ENCODE measurements around the gene CPXM2. TPM values are rescaled to one million over a fixed set of nuclear protein-coding genes. Genes with fewer than 3 reads are reported as not detected.
A peak's percentile ranks its signal among the peaks of the same experiment; 100 is the strongest.
"Not testable (repeated sequence)": the region's sequence is repeated elsewhere in the genome, so short reads cannot be mapped to it uniquely, and the experiment has no call there.

CPXM2 gene
- total and polyA plus RNA-seq, 2 experiments from 2014 or later: 14.8 to 19.8 TPM

DNA sequence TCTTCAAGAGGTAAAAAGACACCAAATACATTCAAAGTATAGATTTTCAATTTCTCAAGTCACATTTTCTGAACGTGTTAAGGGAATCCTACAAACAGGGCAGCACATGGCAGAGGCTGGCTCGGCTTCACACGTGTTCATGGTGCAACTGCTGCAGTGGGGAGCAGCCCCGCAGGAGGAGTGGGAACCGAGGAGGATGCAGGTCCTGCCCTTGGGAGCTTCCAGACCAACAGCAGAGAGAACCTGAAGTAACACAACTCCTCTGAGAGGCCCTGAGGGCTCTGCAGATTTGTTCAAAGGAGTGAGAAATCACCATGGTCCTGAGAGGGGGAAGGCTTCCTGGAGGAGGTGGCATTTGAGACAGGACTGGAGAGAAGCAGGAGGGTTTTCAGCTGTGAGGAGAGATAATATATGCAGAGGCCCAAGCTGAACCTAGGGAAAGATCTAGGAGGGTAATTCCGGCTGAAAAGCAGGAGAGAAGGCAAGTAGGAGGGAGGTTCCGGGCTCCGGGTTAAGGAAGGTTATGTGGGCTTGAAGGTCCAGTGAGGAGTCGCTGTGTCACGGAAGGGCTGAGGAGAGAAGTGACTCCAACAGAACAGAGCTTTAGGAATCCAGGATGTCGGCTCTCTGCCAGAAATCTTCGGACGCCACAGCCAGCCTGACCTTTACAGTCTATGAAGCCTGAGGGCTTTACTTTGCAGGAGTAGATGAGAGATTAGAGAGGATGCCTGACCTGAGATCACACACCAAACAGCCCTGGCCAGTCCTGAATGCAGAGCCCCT is 148.0 kb downstream of the CPXM2 start:
- Histone ChIP-seq H3K79me2 (ENCODE audit: insufficient read depth) (no peaks in the 10 kb centered on the region), H3K9me2 (ENCODE audit: insufficient read depth) (no peaks in the 10 kb centered on the region), H4K20me1 (ENCODE audit: insufficient read depth) (no peaks in the 10 kb centered on the region), H3K4me1 (ENCODE audit: insufficient read depth) (no peaks in the 10 kb centered on the region), H2AFZ (no peak overlapping the region), H3K9me3 (ENCODE audit: low read depth) (no peaks in the 10 kb centered on the region), H3K36me3 (ENCODE audit: low read depth) (no peaks in the 10 kb centered on the region), H3K27ac (no peak overlapping the region), H3K9ac (no peak overlapping the region), H3F3A (ENCODE audit: insufficient read depth) (no peaks in the 10 kb centered on the region), H3K27me3 (replicated peaks; ENCODE audit: insufficient read depth) (no peaks in the 10 kb centered on the region), H3K4me3 (no peak overlapping the region), H3K4me2 (ENCODE audit: unreplicated experiment) (no peak overlapping the region)
- no peak for TF ChIP-seq EZH2 (IDR thresholded peaks at IDR 0.05; ENCODE audit: insufficient read depth, poor library complexity, severe bottlenecking)
- TF ChIP-seq EZH2phosphoT487 (IDR thresholded peaks at IDR 0.05; ENCODE audit: insufficient read depth, low read depth): no peak
- 54 to 60% methylated on average over 13 of the region's 13 CpGs for WGBS, 2 experiments (ENCODE audit: low coverage in 1 of 2, low lambda C conversion rate in 2 of 2, missing lambda C conversion rate in 2 of 2)
- peak; percentile 28 for DNase-seq
- in situ Hi-C loops (cut with MboI): no loop called here

DNA sequence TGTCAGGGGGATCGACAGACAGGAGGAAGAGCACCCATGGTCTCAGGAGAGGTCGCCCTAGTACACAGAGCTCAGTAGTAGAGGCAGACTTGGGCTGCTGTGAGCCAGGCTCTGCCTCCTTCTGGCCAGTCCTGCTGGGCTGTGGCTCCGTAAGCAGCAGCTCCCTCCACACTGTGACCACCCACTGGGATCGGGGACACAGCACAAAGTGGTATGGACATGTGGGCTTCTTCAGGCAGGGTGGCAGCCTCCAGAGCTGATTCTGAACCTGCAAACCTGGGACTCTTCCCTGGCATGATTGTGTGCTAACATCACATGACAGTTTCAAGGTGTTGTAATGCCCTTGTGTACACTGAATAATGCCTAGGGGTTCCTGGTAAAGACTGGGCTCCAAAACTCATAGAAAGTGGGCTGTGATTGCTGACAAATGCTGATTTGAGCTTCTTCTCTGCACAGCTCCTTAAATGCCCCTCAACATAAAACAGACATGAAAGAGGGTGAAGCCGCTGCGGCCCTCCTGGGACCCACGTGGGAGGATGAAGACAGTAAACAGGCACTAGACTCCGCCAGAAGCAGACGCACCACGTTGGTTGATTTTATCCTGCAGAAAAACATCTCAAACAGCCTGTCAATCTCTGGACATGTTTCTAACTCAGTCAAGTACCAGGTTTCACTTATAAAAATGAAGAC is 148.7 kb downstream of the CPXM2 start:
- no peak overlapping the region for H3K4me2 ChIP-seq (ENCODE audit: unreplicated experiment)
- H3K9me3 ChIP-seq (ENCODE audit: low read depth): no peaks in the 10 kb centered on the region

DNA sequence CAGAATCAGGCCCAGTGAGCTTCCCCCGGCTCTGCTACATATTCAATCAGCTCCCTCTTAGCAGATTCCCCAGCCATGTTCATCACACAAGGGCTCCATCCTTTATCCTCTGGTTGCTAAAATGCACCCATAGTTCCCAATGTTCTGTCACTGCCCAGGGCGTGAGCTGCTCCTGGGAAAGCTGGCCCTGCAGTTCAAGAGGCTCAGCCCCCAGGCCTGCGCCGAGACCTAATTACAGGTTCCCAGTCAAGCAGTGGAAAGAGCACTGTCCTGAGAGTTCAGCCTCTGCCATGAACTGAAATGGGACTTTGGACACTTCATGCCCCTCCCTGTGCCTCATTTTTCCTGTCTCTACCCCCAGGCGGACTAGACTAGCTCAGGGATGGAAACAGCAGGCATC is 149.9 kb downstream of the CPXM2 start:
- H3K9me3 ChIP-seq (ENCODE audit: low read depth): no peaks in the 10 kb centered on the region

More for the DNA sequence above, 148.7 kb downstream of the CPXM2 start:
- Histone ChIP-seq H3K27me3 (replicated peaks; ENCODE audit: insufficient read depth) (no peaks in the 10 kb centered on the region), H4K20me1 (ENCODE audit: insufficient read depth) (no peaks in the 10 kb centered on the region), H3K4me3 (no peak overlapping the region), H3K4me1 (ENCODE audit: insufficient read depth) (no peaks in the 10 kb centered on the region), H3K27ac (no peak overlapping the region), H3K36me3 (ENCODE audit: low read depth) (no peaks in the 10 kb centered on the region), H3K9ac (no peak overlapping the region), H3F3A (ENCODE audit: insufficient read depth) (no peaks in the 10 kb centered on the region), H2AFZ (no peak overlapping the region), H3K79me2 (ENCODE audit: insufficient read depth) (no peaks in the 10 kb centered on the region), H3K9me2 (ENCODE audit: insufficient read depth) (no peaks in the 10 kb centered on the region)
- DNase-seq: no peak
- no peak for TF ChIP-seq EZH2phosphoT487 (IDR thresholded peaks at IDR 0.05; ENCODE audit: insufficient read depth, low read depth)
- TF ChIP-seq EZH2 (IDR thresholded peaks at IDR 0.05; ENCODE audit: insufficient read depth, poor library complexity, severe bottlenecking): no peak
- WGBS, 2 experiments (ENCODE audit: low coverage in 1 of 2, low lambda C conversion rate in 2 of 2, missing lambda C conversion rate in 2 of 2): 47 to 50% methylated on average over 10 of the region's 10 CpGs
- in situ Hi-C loops (cut with MboI): no loop called here

DNA sequence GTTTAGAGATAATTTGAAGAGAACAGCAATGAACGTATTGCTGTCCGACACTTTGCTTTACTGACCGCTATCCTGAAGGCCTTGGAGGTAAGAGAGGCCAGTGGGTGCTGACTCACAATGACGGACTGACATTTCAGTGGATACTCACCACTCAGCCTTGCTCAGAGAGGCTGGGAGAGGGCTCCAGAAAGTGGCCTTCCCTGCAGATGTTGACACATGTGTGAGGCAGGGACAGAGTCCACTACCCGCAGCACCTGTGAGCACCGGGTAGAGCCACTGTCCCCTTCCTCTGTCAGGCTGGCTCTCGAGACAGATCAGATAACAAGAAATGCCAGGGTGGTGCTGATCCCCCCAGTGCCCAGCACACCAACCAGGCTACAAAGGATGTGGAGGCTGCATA is 150.5 kb downstream of the CPXM2 start:
- H4K20me1 ChIP-seq (ENCODE audit: insufficient read depth): no peaks in the 10 kb centered on the region
- no peak overlapping the region for H3K27ac ChIP-seq
- no peaks in the 10 kb centered on the region for H3K36me3 ChIP-seq (ENCODE audit: low read depth)
- H3K9ac ChIP-seq: no peak overlapping the region
- H3K9me2 ChIP-seq (ENCODE audit: insufficient read depth): no peaks in the 10 kb centered on the region
- H3F3A ChIP-seq (ENCODE audit: insufficient read depth): no peaks in the 10 kb centered on the region
- no peaks in the 10 kb centered on the region for H3K79me2 ChIP-seq (ENCODE audit: insufficient read depth)
- 87 to 88% methylated on average over 7 of the region's 7 CpGs for WGBS, 2 experiments (ENCODE audit: low coverage in 1 of 2, low lambda C conversion rate in 2 of 2, missing lambda C conversion rate in 2 of 2)
- no peaks in the 10 kb centered on the region for H3K4me1 ChIP-seq (ENCODE audit: insufficient read depth)
- H3K4me3 ChIP-seq: no peak overlapping the region
- H2AFZ ChIP-seq: no peak overlapping the region
- TF ChIP-seq EZH2 (IDR thresholded peaks at IDR 0.05; ENCODE audit: insufficient read depth, poor library complexity, severe bottlenecking) (no peak), EZH2phosphoT487 (IDR thresholded peaks at IDR 0.05; ENCODE audit: insufficient read depth, low read depth) (no peak)
- no peaks in the 10 kb centered on the region for H3K9me3 ChIP-seq (ENCODE audit: low read depth)
- no peaks in the 10 kb centered on the region for H3K27me3 ChIP-seq (replicated peaks; ENCODE audit: insufficient read depth)
- no peak overlapping the region for H3K4me2 ChIP-seq (ENCODE audit: unreplicated experiment)
- in situ Hi-C loops (cut with MboI): no loop called here
- DNase-seq: no peak

More for the DNA sequence above, 149.9 kb downstream of the CPXM2 start:
- Histone ChIP-seq H3K27ac (no peak overlapping the region), H3K36me3 (ENCODE audit: low read depth) (no peaks in the 10 kb centered on the region), H3K4me2 (ENCODE audit: unreplicated experiment) (no peak overlapping the region), H4K20me1 (ENCODE audit: insufficient read depth) (no peaks in the 10 kb centered on the region), H3K27me3 (replicated peaks; ENCODE audit: insufficient read depth) (no peaks in the 10 kb centered on the region), H3K79me2 (ENCODE audit: insufficient read depth) (no peaks in the 10 kb centered on the region), H3K4me3 (no peak overlapping the region), H2AFZ (no peak overlapping the region), H3K9me2 (ENCODE audit: insufficient read depth) (no peaks in the 10 kb centered on the region), H3K4me1 (ENCODE audit: insufficient read depth) (no peaks in the 10 kb centered on the region), H3F3A (ENCODE audit: insufficient read depth) (no peaks in the 10 kb centered on the region), H3K9ac (no peak overlapping the region)
- WGBS, 2 experiments (ENCODE audit: low coverage in 1 of 2, low lambda C conversion rate in 2 of 2, missing lambda C conversion rate in 2 of 2): 68 to 72% methylated on average over 5 of the region's 5 CpGs
- DNase-seq: no peak
- in situ Hi-C loops (cut with MboI): no loop called here
- TF ChIP-seq EZH2phosphoT487 (IDR thresholded peaks at IDR 0.05; ENCODE audit: insufficient read depth, low read depth): no peak
- no peak for TF ChIP-seq EZH2 (IDR thresholded peaks at IDR 0.05; ENCODE audit: insufficient read depth, poor library complexity, severe bottlenecking)

DNA sequence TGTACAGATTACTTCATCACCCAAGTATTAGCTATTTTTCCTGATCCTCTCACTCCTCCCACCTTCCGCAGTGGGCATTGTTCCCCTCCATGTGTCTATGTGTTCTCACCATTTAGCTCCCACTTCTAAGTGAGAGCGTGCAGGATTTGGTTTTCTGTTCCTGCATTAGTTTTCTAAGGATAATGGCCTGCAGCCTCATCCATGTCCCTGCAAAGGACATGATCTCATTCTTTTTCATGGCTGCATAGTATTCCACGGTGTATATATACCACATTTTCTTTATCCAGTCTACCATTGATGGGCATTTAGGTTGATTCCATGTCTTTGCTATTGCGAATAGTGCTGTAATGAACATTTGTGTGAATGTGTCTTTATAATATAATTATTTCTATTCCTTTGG is 154.7 kb downstream of the CPXM2 start:
- H3K4me1 ChIP-seq (ENCODE audit: insufficient read depth); H3K9ac ChIP-seq; in situ Hi-C loops (cut with MboI); H3K27me3 ChIP-seq (replicated peaks; ENCODE audit: insufficient read depth); H3F3A ChIP-seq (ENCODE audit: insufficient read depth); DNase-seq; H3K9me2 ChIP-seq (ENCODE audit: insufficient read depth); H3K79me2 ChIP-seq (ENCODE audit: insufficient read depth); H4K20me1 ChIP-seq (ENCODE audit: insufficient read depth); H3K4me3 ChIP-seq; H3K4me2 ChIP-seq (ENCODE audit: unreplicated experiment); H3K9me3 ChIP-seq (ENCODE audit: low read depth); H3K36me3 ChIP-seq (ENCODE audit: low read depth); H3K27ac ChIP-seq; H2AFZ ChIP-seq: not testable (repeated sequence)
- 38 to 43% methylated on average over 4 of the region's 4 CpGs for WGBS, 2 experiments (ENCODE audit: low coverage in 1 of 2, low lambda C conversion rate in 2 of 2, missing lambda C conversion rate in 2 of 2)
